HG03025 (cell line): ENCODE measurements around the gene FANCC.
"Not testable (repeated sequence)": the region's sequence is repeated elsewhere in the genome, so short reads cannot be mapped to it uniquely, and the experiment has no call there.

Source experiments
- ATAC-seq: cut with Tn5 transposase; IDR thresholded peaks from one replicate; pipeline ENCODE4 v1.9.1; 2021; ENCODE audit warnings: mild to moderate bottlenecking, moderate library complexity; ENCODE audit not compliant: unreplicated experiment, low FRiP score

The FANCC gene

DNA sequence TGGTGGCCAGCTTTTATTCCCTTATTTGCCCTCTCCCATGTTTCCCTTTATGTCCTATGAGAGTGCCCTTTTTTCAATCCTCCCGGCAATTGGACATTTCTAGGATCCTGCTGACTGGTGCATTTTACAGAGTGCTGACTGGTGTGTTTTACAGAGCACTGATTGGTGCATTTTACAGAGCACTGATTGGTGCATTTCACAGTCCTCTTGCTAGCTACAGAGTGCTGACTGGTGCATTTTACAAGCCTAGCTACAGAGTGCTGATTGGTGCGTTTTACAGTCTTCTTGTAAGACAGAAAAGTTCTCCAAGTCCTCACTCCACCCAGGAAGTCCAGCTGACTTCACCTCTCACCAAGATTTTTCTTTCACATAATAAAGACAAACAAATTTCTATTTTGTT is 15.4 kb upstream of the FANCC start:
- no peak for ATAC-seq

DNA sequence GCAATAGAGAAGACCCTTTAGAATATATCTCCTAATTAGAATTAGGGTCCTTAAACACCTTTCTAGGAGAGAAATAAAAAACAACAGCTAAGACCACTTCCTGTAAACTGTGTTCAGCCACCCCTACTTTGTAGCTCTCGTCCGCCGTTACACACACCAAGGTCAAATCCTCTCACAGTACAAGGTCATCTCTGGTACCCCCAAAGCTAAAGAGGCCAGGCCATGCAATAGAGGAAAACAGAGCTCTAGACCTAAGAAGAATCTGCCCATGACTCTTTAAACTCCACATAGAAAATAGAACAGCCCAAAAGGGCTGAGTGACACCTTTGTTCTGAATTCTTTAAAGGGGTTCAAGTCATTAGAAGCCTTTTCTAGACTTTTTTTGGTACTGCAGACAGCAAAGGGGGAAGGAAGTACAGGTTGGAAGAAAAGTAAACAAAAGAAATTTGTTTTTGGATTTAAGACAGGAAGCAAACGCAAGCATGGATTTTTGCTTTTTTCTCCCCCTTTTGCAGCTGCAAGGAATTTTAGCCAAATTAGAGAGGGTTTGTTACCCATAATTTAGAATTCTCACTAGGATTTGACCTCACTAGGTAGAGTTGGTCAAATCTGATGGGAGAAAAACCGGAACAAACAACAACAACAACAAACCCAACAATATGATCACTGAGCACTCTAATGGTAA is 13.4 kb upstream of the FANCC start:
- no peak for ATAC-seq

DNA sequence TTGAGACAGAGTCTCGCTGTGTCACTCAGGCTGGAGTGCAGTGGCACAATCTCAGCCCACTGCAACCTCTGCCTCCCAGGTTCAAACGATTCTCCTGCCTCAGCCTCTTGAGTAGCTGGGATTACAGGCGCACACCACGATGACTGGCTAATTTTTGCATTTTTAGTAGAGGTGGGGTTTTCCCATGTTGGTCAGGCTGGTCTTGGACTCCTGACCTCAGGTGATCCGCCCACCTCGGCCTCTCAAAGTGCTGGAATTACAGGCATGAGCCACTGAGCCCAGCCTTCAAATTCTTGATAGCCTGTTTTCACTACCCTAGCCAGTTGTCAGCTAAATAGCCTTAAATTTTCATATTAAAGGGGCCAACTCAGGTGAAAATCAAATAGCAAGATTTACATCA is 11.6 kb upstream of the FANCC start:
- not testable (repeated sequence) for ATAC-seq

- ATAC-seq, result no peak
Observed at GRCh38 chr9:95327239-95327865, 9.8 kb upstream of the FANCC start.

GRCh38 chr9:95325221-95325620 is 7.7 kb upstream of the FANCC start:
- ATAC-seq, result no peak

- no peak for ATAC-seq
Observed at GRCh38 chr9:95317893-95318211, 343 bp upstream of the FANCC start.

GRCh38 chr9:95316794-95317118 is 753 bp downstream of the FANCC start:
- peak; percentile 54 for ATAC-seq

- no peak for ATAC-seq
Observed at GRCh38 chr9:95316274-95316673, 1.2 kb downstream of the FANCC start.

DNA sequence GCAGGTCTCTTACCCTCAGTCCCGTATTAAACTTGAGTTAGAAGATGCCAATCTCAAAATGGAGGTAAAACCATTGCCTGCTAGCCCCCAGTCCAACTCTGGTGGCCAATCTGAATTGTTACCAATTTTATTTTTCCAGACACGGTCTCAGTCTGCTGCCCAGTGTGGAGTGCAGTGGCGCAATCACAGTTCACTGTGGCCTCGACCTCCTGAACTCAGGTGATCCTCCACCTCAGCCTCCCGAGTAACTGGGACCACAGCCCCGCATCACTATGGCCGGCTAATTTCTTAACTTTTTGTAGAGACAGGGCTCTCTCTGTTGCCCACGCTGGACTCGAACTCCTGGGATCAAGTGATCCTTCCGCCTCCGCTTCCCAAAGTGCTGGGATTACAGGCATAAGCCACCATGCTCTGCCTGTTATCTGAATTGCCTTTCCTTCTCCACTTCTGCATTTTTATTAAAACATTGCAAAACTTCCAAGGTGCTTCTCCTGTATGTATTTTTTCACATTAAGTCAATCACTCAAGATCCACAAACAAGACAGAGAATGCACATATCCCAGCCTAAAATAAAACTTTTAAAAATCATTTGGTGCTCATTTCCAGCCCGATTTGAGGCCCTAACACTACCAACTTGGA is 2.3 kb downstream of the FANCC start:
- no peak for ATAC-seq

- ATAC-seq, result no peak
Observed at GRCh38 chr9:95313010-95313498, 4.5 kb downstream of the FANCC start.

GRCh38 chr9:95311961-95312360 is 5.5 kb downstream of the FANCC start:
- no peak for ATAC-seq

DNA sequence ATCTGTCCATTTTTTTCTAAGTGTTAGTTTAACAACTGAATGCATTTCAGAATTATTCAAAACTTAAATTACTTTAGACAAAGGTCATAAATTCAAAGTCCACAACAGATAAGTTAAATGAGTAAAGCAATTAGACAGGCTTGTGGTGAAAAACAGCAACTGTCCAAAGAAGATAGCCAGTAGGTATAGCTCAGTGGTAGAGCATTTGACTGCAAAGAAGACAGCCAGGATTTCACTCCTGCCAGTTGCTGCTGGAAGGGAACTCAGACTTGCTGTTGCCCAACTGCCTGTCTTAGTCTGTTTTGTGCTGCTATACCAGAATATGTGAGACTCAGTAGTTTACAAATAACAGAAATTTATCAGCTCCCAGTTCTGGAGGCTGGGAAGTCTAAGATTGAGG is 10.0 kb downstream of the FANCC start:
- ATAC-seq, result no peak

- ATAC-seq, result no peak
Observed at GRCh38 chr9:95306819-95307218, 10.7 kb downstream of the FANCC start.

DNA sequence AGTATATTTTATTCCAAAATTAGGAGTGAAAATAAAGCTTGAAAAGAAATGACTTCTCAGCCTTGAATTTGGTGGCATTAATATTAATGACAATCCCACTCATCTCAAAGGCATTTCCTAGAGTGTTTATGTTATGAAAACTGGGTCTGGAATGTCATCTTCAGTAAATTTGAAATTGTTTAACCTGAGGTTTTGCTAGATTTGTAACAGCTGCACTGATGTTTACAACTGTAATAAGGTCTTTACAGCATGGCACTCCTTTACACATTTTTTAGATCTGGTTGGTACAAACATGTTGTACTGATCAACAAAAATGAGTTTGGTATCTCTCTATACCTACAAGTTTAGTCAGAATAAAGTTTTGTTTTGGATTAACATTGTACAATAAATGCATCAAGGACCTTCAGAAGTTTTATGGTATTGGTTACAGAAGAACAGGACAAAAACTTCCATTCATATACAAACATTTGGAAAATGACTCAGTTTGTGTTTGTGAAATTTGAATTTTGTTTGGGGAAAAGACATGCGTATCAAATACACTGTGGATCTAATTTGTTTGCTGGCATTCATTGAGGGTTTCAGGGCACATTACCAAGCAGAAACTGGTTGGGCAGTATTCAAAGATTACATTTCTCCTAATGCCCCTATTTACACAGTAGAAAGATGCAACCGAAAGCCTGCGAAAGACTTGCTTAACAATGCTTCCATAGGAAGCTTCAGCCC is 11.6 kb downstream of the FANCC start:
- no peak for ATAC-seq

GRCh38 chr9:95302479-95302878 is 15.0 kb downstream of the FANCC start:
- ATAC-seq, result no peak

- no peak for ATAC-seq
Observed at GRCh38 chr9:95297760-95298159, 19.7 kb downstream of the FANCC start.

- ATAC-seq, result no peak
Observed at GRCh38 chr9:95297316-95297715, 20.2 kb downstream of the FANCC start.

DNA sequence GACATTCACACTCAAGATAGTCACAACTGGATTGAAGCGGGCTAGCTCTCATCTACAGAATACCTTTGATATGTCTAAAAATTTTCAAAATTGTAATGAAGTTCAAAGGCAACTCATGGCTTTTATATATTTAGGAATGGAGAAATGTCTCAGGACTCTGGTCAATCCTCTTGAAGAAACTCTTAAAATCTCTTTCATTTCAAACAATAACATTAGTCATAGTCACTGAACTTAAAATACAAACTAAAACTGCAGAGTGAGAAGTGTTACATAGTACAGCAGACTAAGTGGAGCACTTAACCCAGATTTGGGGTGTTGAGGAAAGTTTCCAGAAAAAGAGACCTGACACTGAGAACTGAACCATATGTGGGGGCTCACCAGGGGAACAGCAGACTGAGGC is 20.7 kb downstream of the FANCC start:
- no peak for ATAC-seq

- not testable (repeated sequence) for ATAC-seq
Observed at GRCh38 chr9:95293296-95293695, 24.2 kb downstream of the FANCC start.

DNA sequence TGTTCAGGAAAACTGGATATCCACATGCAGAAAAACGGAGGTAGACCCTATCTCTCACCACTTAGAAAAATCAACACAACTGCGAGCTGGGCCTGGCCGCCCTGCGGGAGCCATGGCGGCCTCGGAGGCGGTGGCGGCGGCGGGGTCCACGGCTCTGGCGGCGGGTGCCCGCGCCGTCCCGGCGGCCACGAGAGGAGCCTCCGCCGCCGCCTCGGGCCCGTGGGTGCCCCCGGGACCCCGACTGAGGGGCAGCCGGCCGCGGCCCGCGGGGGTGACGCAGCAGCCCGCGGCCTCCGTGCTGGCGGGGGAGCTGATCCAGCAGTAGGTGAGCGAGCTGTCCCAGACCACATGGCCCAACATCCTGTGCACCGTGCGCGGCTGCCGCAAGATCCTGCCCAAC is 25.3 kb downstream of the FANCC start:
- no peak for ATAC-seq

GRCh38 chr9:95286151-95286550 is 31.4 kb downstream of the FANCC start:
- ATAC-seq, result no peak
